H9 (cell line): ENCODE data around the gene NALCN. TPM values are rescaled to one million over a fixed set of nuclear protein-coding genes. Genes with fewer than 3 reads are reported as not detected.

Experiments
- DNase-seq: peaks from one replicate; pipeline ENCODE4 v3.0.0-alpha.2; 2017
- H2AFZ ChIP-seq: one replicate; pipeline ENCODE4 v1.6.1; 2013; ENCODE audit warnings: mild to moderate bottlenecking, low read length, control low read depth, moderate library complexity
- H2AK5ac ChIP-seq: 2 replicates; pipeline ENCODE4 v1.6.1; 2013; ENCODE audit warnings: low read length, control low read depth, mixed read lengths; ENCODE audit not compliant: insufficient read length
- H2BK120ac ChIP-seq: one replicate; pipeline ENCODE4 v1.6.1; 2013; ENCODE audit warnings: low read depth, mild to moderate bottlenecking, low read length, control low read depth, inconsistent platforms; ENCODE audit not compliant: poor library complexity, severe bottlenecking
- H2BK12ac ChIP-seq: 2 replicates; pipeline ENCODE4 v1.6.1; 2013; ENCODE audit warnings: low read length, control low read depth, mixed read lengths, low read depth; ENCODE audit not compliant: insufficient read length
- H2BK15ac ChIP-seq: 2 replicates; pipeline ENCODE4 v1.6.1; 2013; ENCODE audit warnings: low read depth, low read length, control low read depth
- H2BK20ac ChIP-seq: one replicate; pipeline ENCODE4 v1.6.1; 2013; ENCODE audit warnings: low read depth, mild to moderate bottlenecking, low read length, control low read depth, inconsistent platforms; ENCODE audit not compliant: poor library complexity, severe bottlenecking
- H2BK5ac ChIP-seq: 2 replicates; pipeline ENCODE4 v1.6.1; 2013; ENCODE audit warnings: low read length, control low read depth, mixed read lengths; ENCODE audit not compliant: insufficient read length
- H3K14ac ChIP-seq: 2 replicates; pipeline ENCODE4 v1.6.1; 2013; ENCODE audit warnings: low read length, control low read depth; ENCODE audit not compliant: insufficient read depth
- H3K18ac ChIP-seq: 2 replicates; pipeline ENCODE4 v1.6.1; 2013; ENCODE audit warnings: low read depth, mild to moderate bottlenecking, mixed read lengths, low read length, control low read depth; ENCODE audit not compliant: insufficient read length
- H3K23ac ChIP-seq: 2 replicates; pipeline ENCODE4 v1.6.1; 2013; ENCODE audit warnings: low read length, control low read depth, mixed read lengths, low read depth; ENCODE audit not compliant: insufficient read length
- H3K23me2 ChIP-seq: 2 replicates; pipeline ENCODE4 v1.6.1; 2013; ENCODE audit warnings: low read depth, mild to moderate bottlenecking, mixed read lengths, low read length, control low read depth; ENCODE audit not compliant: insufficient read length, poor library complexity, severe bottlenecking
- H3K27ac ChIP-seq: 2 replicates; pipeline ENCODE4 v1.5.1; 2013; ENCODE audit warnings: low read length, control low read depth, mixed read lengths, low read depth; ENCODE audit not compliant: insufficient read length
- H3K27me3 ChIP-seq: 2 replicates; pipeline ENCODE4 v1.6.1; 2013; ENCODE audit warnings: low read length, control low read depth, inconsistent platforms; ENCODE audit not compliant: insufficient read depth
- H3K4ac ChIP-seq: 2 replicates; pipeline ENCODE4 v1.6.1; 2013; ENCODE audit warnings: low read depth, mild to moderate bottlenecking, control low read depth, inconsistent platforms, low read length, moderate library complexity
- H3K4me1 ChIP-seq: 2 replicates; pipeline ENCODE4 v1.6.1; 2013; ENCODE audit warnings: low read length, control low read depth, inconsistent platforms; ENCODE audit not compliant: insufficient read depth
- H3K4me2 ChIP-seq: 2 replicates; pipeline ENCODE4 v1.6.1; 2013; ENCODE audit warnings: low read length, control low read depth, mixed read lengths; ENCODE audit not compliant: insufficient read length, insufficient read depth
- H3K56ac ChIP-seq: 2 replicates; pipeline ENCODE4 v1.6.1; 2013; ENCODE audit warnings: low read depth, mild to moderate bottlenecking, mixed read lengths, low read length, control low read depth; ENCODE audit not compliant: insufficient read length
- H3K79me1 ChIP-seq: 2 replicates; pipeline ENCODE4 v1.6.1; 2013; ENCODE audit warnings: low read depth, mild to moderate bottlenecking, moderate library complexity, low read length, control low read depth, inconsistent platforms; ENCODE audit not compliant: insufficient read depth, poor library complexity, severe bottlenecking
- H3K79me2 ChIP-seq: 2 replicates; pipeline ENCODE4 v1.6.1; 2013; ENCODE audit warnings: low read length, control low read depth, inconsistent platforms; ENCODE audit not compliant: insufficient read depth
- H3K9ac ChIP-seq: 2 replicates; pipeline ENCODE4 v1.6.1; 2013; ENCODE audit warnings: low read length, control low read depth, mixed read lengths; ENCODE audit not compliant: insufficient read length; ENCODE audit errors: extremely low read depth
- H3K9me3 ChIP-seq: one replicate; pipeline ENCODE4 v1.6.1; 2013; ENCODE audit warnings: low read depth, low read length, inconsistent platforms; ENCODE audit not compliant: control insufficient read depth
- H3T11ph ChIP-seq: one replicate; pipeline ENCODE4 v1.6.1; 2013; ENCODE audit warnings: mild to moderate bottlenecking, low read length, control low read depth, inconsistent platforms
- H4K20me1 ChIP-seq: one replicate; pipeline ENCODE4 v1.6.1; 2013; ENCODE audit not compliant: control insufficient read depth, insufficient read length, insufficient read depth
- H4K5ac ChIP-seq: 2 replicates; pipeline ENCODE4 v1.6.1; 2013; ENCODE audit warnings: low read depth, mild to moderate bottlenecking, mixed read lengths, low read length, control low read depth; ENCODE audit not compliant: insufficient read length
- H4K8ac ChIP-seq: replicated peaks from 2 replicates; pipeline ENCODE4 v1.6.1; 2013; ENCODE audit warnings: low read length, control low read depth, mixed read lengths, low read depth; ENCODE audit not compliant: insufficient read length
- H4K91ac ChIP-seq: 2 replicates; pipeline ENCODE4 v1.6.1; 2013; ENCODE audit warnings: low read depth, mild to moderate bottlenecking, moderate library complexity, mixed read lengths, low read length, control low read depth; ENCODE audit not compliant: insufficient read length
- H3K27ac Mint-ChIP-seq, 3 experiments: 2 replicates in 2 of 3; 3 replicates in 1 of 3; pipeline ENCODE4 v1.8.0; 2020 to 2021; ENCODE audit warnings: mixed read lengths in 3 of 3, mild to moderate bottlenecking in 1 of 3, moderate library complexity in 1 of 3
- H3K27me3 Mint-ChIP-seq: 2 replicates; pipeline ENCODE4 v1.8.0; 2021; ENCODE audit warnings: low read depth, mild to moderate bottlenecking, moderate library complexity, mixed read lengths
- H3K36me3 Mint-ChIP-seq, 3 experiments: 2 replicates in 2 of 3; 3 replicates in 1 of 3; pipeline ENCODE4 v1.8.0; 2020 to 2021; ENCODE audit warnings: low read depth in 3 of 3, mixed read lengths in 3 of 3; ENCODE audit not compliant: insufficient read depth in 1 of 3
- H3K4me1 Mint-ChIP-seq, 2 experiments: 2 replicates each; pipeline ENCODE4 v1.8.0; 2020; ENCODE audit warnings: mixed read lengths in 2 of 2
- H3K4me3 Mint-ChIP-seq, 2 experiments: 2 replicates in 1 of 2; 3 replicates in 1 of 2; pipeline ENCODE4 v1.8.0; 2020 to 2021; ENCODE audit warnings: mild to moderate bottlenecking in 2 of 2, mixed read lengths in 2 of 2, moderate library complexity in 1 of 2
- H3K9me3 Mint-ChIP-seq, 2 experiments: 2 replicates in 1 of 2; 3 replicates in 1 of 2; pipeline ENCODE4 v1.8.0; 2020; ENCODE audit warnings: mild to moderate bottlenecking in 2 of 2, mixed read lengths in 2 of 2, moderate library complexity in 1 of 2
- WGBS: extraction: QIAGEN DNeasy Blood & Tissue Kit; methylation state at CpG from one replicate; pipeline ENCODE4 v1.1.7; 2013; ENCODE audit warnings: missing lambda C conversion rate, low lambda C conversion rate, mixed read lengths; ENCODE audit not compliant: insufficient read length; ENCODE audit errors: extremely low coverage; 5-methylcytosine and 5-hydroxymethylcytosine counted together
- total RNA-seq: library from RNA; stranded (reverse); gene quantifications from 2 replicates; pipeline ENCODE4 v1.2.1, GENCODE V29; 2021
- TF ChIP-seq, protein P1 (sequence below): fragments of 200-600 bp; sonication (generic); conservative IDR thresholded peaks from 3 replicates; pipeline ENCODE4 v1.8.0; 2021; ENCODE audit warnings: antibody characterized with exemption, mild to moderate bottlenecking

NALCN gene
- total RNA-seq, 1 experiment from 2014 or later = 0.09 TPM

GRCh38 chr13:101190976-101191375, 225.3 kb downstream of the NALCN start:
- H3K36me3 Mint-ChIP-seq = no peaks in the 10 kb centered on the region

More at GRCh38 chr13:101190976-101191375, 225.3 kb downstream of the NALCN start:
- Histone ChIP-seq H2BK5ac (no peak overlapping the region), H3K14ac (no peak overlapping the region), H3K23ac (no peak overlapping the region), H2BK12ac (no peak overlapping the region), H3K9ac (no peak overlapping the region), H2BK120ac (no peak overlapping the region), H3K56ac (no peak overlapping the region), H2AFZ (no peak overlapping the region), H4K91ac (no peak overlapping the region), H4K8ac (no peak overlapping the region), H3K79me2 (no peaks in the 10 kb centered on the region), H3K27me3 (no peaks in the 10 kb centered on the region), H2BK20ac (no peak overlapping the region), H4K20me1 (no peaks in the 10 kb centered on the region), H3K4me1 (no peaks in the 10 kb centered on the region), H3K4me2 (no peak overlapping the region), H3K79me1 (no peaks in the 10 kb centered on the region), H3T11ph (no peak overlapping the region), H3K27ac (no peak overlapping the region), H3K18ac (no peak overlapping the region), H2BK15ac (no peak overlapping the region), H4K5ac (no peak overlapping the region), H3K23me2 (no peaks in the 10 kb centered on the region), H3K4ac (no peak overlapping the region), H3K9me3 (no peaks in the 10 kb centered on the region), H2AK5ac (no peak overlapping the region)
- TF ChIP-seq, protein P1, sequence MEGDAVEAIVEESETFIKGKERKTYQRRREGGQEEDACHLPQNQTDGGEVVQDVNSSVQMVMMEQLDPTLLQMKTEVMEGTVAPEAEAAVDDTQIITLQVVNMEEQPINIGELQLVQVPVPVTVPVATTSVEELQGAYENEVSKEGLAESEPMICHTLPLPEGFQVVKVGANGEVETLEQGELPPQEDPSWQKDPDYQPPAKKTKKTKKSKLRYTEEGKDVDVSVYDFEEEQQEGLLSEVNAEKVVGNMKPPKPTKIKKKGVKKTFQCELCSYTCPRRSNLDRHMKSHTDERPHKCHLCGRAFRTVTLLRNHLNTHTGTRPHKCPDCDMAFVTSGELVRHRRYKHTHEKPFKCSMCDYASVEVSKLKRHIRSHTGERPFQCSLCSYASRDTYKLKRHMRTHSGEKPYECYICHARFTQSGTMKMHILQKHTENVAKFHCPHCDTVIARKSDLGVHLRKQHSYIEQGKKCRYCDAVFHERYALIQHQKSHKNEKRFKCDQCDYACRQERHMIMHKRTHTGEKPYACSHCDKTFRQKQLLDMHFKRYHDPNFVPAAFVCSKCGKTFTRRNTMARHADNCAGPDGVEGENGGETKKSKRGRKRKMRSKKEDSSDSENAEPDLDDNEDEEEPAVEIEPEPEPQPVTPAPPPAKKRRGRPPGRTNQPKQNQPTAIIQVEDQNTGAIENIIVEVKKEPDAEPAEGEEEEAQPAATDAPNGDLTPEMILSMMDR = no peak
- WGBS = no CpG with 5 or more reads among the region's 3 CpGs
- Mint-ChIP-seq H3K4me3 (no peak overlapping the region), H3K27ac (no peak overlapping the region), H3K4me1 (no peaks in the 10 kb centered on the region), H3K27me3 (no peaks in the 10 kb centered on the region), H3K9me3 (no peaks in the 10 kb centered on the region)
- DNase-seq = no peak
